Keratinocyte (primary cell): ENCODE data around the gene TCP11L2. TPM values are rescaled to one million over a fixed set of nuclear protein-coding genes. Genes with fewer than 3 reads are reported as not detected.

ENCODE experiments used
- DNase-seq: peaks from one replicate; pipeline ENCODE4 v3.0.0-alpha.2; 2011; ENCODE audit warnings: low read depth, missing footprints, low spot score
- FAIRE-seq: peaks from 2 replicates; lab custom pipeline; 2011; peaks lifted over from hg19 to GRCh38; lab: Jason Lieb, UNC
- H2AFZ ChIP-seq: 2 replicates; pipeline ENCODE4 v1.6.0; 2012; ENCODE audit warnings: low read length, control low read depth, inconsistent platforms; ENCODE audit not compliant: control insufficient read depth
- H3K27ac ChIP-seq: 2 replicates; pipeline ENCODE4 v1.5.1; 2011; ENCODE audit warnings: low read length; ENCODE audit not compliant: control insufficient read depth, insufficient read depth
- H3K27me3 ChIP-seq: 3 replicates; pipeline ENCODE4 v1.6.0; 2011; ENCODE audit warnings: low read length; ENCODE audit not compliant: control insufficient read depth, insufficient read depth; ENCODE audit errors: extremely low read depth
- H3K36me3 ChIP-seq, 2 experiments: 2 replicates in 1 of 2; 3 replicates in 1 of 2; pipeline ENCODE4 v1.5.1; 2011; ENCODE audit warnings: low read length in 2 of 2, mild to moderate bottlenecking in 1 of 2; ENCODE audit not compliant: control insufficient read depth in 2 of 2, insufficient read depth in 2 of 2; ENCODE audit errors: extremely low read depth in 1 of 2
- H3K4me1 ChIP-seq: 3 replicates; pipeline ENCODE4 v1.5.1; 2011; ENCODE audit warnings: low read length; ENCODE audit not compliant: control insufficient read depth, insufficient read depth; ENCODE audit errors: extremely low read depth
- H3K4me2 ChIP-seq: 3 replicates; pipeline ENCODE4 v1.6.0; 2011; ENCODE audit warnings: low read depth, low read length; ENCODE audit not compliant: control insufficient read depth, insufficient read depth; ENCODE audit errors: extremely low read depth
- H3K4me3 ChIP-seq, 3 experiments: fragments of 200-600 bp in 1 of 3; sonication (generic) in 1 of 3; 2 replicates in 2 of 3; 3 replicates in 1 of 3; pipeline ENCODE4 v1.5.1; 2011 to 2016; ENCODE audit warnings: low read length in 3 of 3, mild to moderate bottlenecking in 3 of 3, control low read depth in 2 of 3, inconsistent platforms in 1 of 3, low read depth in 1 of 3, mixed read lengths in 1 of 3, mixed run types in 1 of 3, moderate library complexity in 1 of 3; ENCODE audit not compliant: control insufficient read depth in 2 of 3, insufficient read depth in 2 of 3; ENCODE audit errors: extremely low read depth in 1 of 3
- H3K79me2 ChIP-seq: 2 replicates; pipeline ENCODE4 v1.6.0; 2012; ENCODE audit warnings: low read length; ENCODE audit not compliant: control insufficient read depth, insufficient read depth
- H3K9ac ChIP-seq: 3 replicates; pipeline ENCODE4 v1.6.0; 2011; ENCODE audit warnings: low read length; ENCODE audit not compliant: control insufficient read depth, insufficient read depth; ENCODE audit errors: extremely low read depth
- H3K9me1 ChIP-seq: 3 replicates; pipeline ENCODE4 v1.6.0; 2011; ENCODE audit warnings: low read length; ENCODE audit not compliant: control insufficient read depth, insufficient read depth; ENCODE audit errors: extremely low read depth
- H3K9me3 ChIP-seq: 2 replicates; pipeline ENCODE4 v1.5.1; 2012; ENCODE audit warnings: low read depth, low read length; ENCODE audit not compliant: control insufficient read depth
- H4K20me1 ChIP-seq: 3 replicates; pipeline ENCODE4 v1.6.0; 2011; ENCODE audit warnings: low read length; ENCODE audit not compliant: control insufficient read depth, insufficient read depth; ENCODE audit errors: extremely low read depth
- CTCF ChIP-seq, 3 experiments: IDR thresholded peaks in 1 of 3; conservative IDR thresholded peaks in 1 of 3; optimal IDR thresholded peaks in 1 of 3; 2 replicates in 2 of 3; 3 replicates in 1 of 3; pipeline versions ENCODE3 to v1.5.1; 2011; ENCODE audit warnings: low read length in 3 of 3, mild to moderate bottlenecking in 3 of 3, moderate library complexity in 2 of 3, control low read depth in 1 of 3, inconsistent platforms in 1 of 3; ENCODE audit not compliant: insufficient read depth in 2 of 3; ENCODE audit errors: extremely low read depth in 1 of 3
- EZH2 ChIP-seq: IDR thresholded peaks from one replicate; pipeline ENCODE4 v1.6.1; 2012; ENCODE audit warnings: inconsistent platforms, mild to moderate bottlenecking, low read length, moderate library complexity
- dilution Hi-C: fragments of 300-500 bp; cut with MboI; formaldehyde crosslinking; loops from one replicate; pipeline ENCODE4 v1.7.0; 2020; ENCODE audit warnings: low sequenced_read_pairs; ENCODE audit not compliant: extremely low pct_ligation_motif_present
- polyA minus RNA-seq, 3 experiments: library from RNA; depleted of rRNA, polyadenylated mRNA; stranded (reverse); fragments of >200 nt; gene quantifications; 1 replicate in 1 of 3; 2 replicates in 1 of 3; 3 replicates in 1 of 3; pipeline ENCODE4 v1.2.3, GENCODE V29; 2011
- polyA plus RNA-seq, 5 experiments: library from polyadenylated mRNA; depleted of rRNA in 3 of 5; stranded (reverse) in 3 of 5; stranded (forward) in 1 of 5; unstranded in 1 of 5; fragments of >200 nt; gene quantifications; 1 replicate in 1 of 5; 2 replicates in 3 of 5; 3 replicates in 1 of 5; pipeline versions ENCODE4 v1.2.1 to v1.2.3, GENCODE V29; 2011 to 2012; ENCODE audit warnings: missing spikeins in 2 of 5, low read depth in 1 of 5, low replicate concordance in 1 of 5

TCP11L2 gene
- polyA plus RNA-seq (5.4 to 6.5 TPM (median 6.1 TPM) in 3 replicates), polyA minus RNA-seq (14.2 to 24.7 TPM (median 15.7 TPM) in 3 replicates)
- 20.0 TPM for polyA plus RNA-seq (2011; ENCODE audit: low read depth)
- polyA plus RNA-seq (2011; cell fraction: cytosol; rRNA removed) = 2.8 and 4.4 TPM in 2 replicates
- polyA plus RNA-seq (2011; cell fraction: nucleus; rRNA removed) = 11.5 and 13.0 TPM in 2 replicates
- polyA plus RNA-seq (2012; ENCODE audit: low replicate concordance) = 3.4 and 28.2 TPM in 2 replicates
- polyA minus RNA-seq (2011; cell fraction: cytosol; rRNA and poly(A)+ RNA removed) = 11.7 TPM
- 15.3 and 24.2 TPM in 2 replicates for polyA minus RNA-seq (2011; cell fraction: nucleus; rRNA and poly(A)+ RNA removed)

DNA sequence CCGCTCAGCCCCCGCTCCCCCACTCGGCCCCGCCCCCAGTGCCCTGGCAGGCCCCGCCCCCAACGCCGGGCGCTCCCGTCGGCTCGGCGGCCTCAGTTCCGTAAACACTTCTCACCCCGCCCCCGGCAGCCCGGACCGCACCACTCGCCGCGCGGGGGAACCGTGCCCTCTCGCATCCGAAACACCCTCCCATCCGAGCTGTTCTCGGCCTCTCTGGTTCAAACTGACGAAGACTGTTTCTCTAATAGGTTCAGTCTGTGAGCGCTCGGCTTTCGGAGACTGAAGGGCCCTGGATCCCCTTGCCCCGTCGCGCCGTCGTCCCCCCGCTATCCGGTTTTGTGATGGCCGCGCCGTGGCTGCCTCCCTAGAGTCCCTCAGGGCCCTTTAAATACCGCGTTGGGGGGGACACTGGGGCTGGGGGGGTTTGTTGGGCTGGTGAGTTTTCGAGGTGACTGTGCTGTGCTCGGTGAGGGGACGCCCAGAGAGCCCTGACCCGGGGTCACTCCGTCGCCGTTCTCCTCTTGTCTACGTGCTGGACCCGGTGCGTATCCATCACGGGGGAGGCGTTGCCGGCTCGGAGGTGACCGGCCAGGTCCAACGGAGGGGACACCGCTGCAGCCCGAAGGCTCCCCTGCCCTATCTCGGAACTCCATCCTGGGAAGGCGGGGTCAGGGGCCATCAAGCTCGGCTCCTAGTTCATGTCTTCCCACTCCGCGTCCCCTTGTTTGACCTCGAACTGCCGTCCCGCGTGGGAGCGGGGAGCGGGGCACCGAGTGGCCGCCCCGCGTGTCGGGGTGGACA, at the start of gene TCP11L2:
Gene TCP11L2 (plus strand): TSS at position 333 of the 801 bp plus-strand sequence. CDS start 8,343 bp downstream, outside the sequence.
- FAIRE-seq (no peak), DNase-seq (no peak)
- Histone ChIP-seq H3K9me3 (no peaks in the 10 kb centered on the region), H3K4me2 (peak within 1 kb of the TSS; percentile 75), H3K9me1 (no peaks in the 10 kb centered on the region), H3K27me3 (no peaks in the 10 kb centered on the region), H3K9ac (peak within 1 kb of the TSS; percentile 96), H3K36me3 (no peaks in the 10 kb centered on the region), H3K27ac (peak within 1 kb of the TSS; percentile 97), H3K4me3 (peak within 1 kb of the TSS; percentile 63 to 86 (median 63)), H3K4me1 (peaks cover 10% of the 10 kb centered on the region), H4K20me1 (no peaks in the 10 kb centered on the region), H2AFZ (peak within 1 kb of the TSS; percentile 64), H3K79me2 (no peaks in the 10 kb centered on the region)
- no peak for TF ChIP-seq CTCF (optimal IDR thresholded peaks at IDR 0.05 in 1 of 3, IDR thresholded peaks at IDR 0.05 in 1 of 3, conservative IDR thresholded peaks at IDR 0.05 in 1 of 3; ENCODE audit: extremely low read depth in 1 of 3, insufficient read depth in 2 of 3, low read length in 3 of 3)
- no peak for TF ChIP-seq EZH2
- dilution Hi-C loops = no loop called here

GRCh38 chr12:106254724-106255123, 47.8 kb upstream of the TCP11L2 start:
- Histone ChIP-seq H3K4me1 (no peaks in the 10 kb centered on the region), H2AFZ (no peak overlapping the region), H4K20me1 (no peaks in the 10 kb centered on the region), H3K36me3 (no peaks in the 10 kb centered on the region), H3K9me3 (no peaks in the 10 kb centered on the region), H3K4me2 (no peak overlapping the region), H3K79me2 (no peaks in the 10 kb centered on the region), H3K27ac (no peak overlapping the region), H3K27me3 (no peaks in the 10 kb centered on the region), H3K9ac (no peak overlapping the region), H3K9me1 (no peaks in the 10 kb centered on the region), H3K4me3 (no peak overlapping the region)
- dilution Hi-C loops = no loop called here
- TF ChIP-seq EZH2 (no peak), CTCF (optimal IDR thresholded peaks at IDR 0.05 in 1 of 3, IDR thresholded peaks at IDR 0.05 in 1 of 3, conservative IDR thresholded peaks at IDR 0.05 in 1 of 3; ENCODE audit: extremely low read depth in 1 of 3, insufficient read depth in 2 of 3, low read length in 3 of 3) (no peak)
- no peak for DNase-seq
- no peak for FAIRE-seq
